ENCODE results near the gene MEI1. TPM values are rescaled to one million over a fixed set of nuclear protein-coding genes. Genes with fewer than 3 reads are reported as not detected.

Gene MEI1
- total and polyA plus RNA-seq, 4 donors, result 0.33 to 1.3 (median 0.72) TPM

- Histone ChIP-seq H3K27ac (ENCODE audit: low read depth in 1 of 2, low read length in 2 of 2) (no peak overlapping the region), H3K9ac (ENCODE audit: low read depth in 1 of 2, low read length in 2 of 2) (no peak overlapping the region), H3K4me1 (ENCODE audit: control insufficient read depth in 4 of 4, insufficient read depth in 4 of 4, low read length in 3 of 4) (peaks cover 8 to 54% (median 31%) of the 10 kb centered on the region in 4 donors), H3K27me3 (ENCODE audit: control insufficient read depth in 4 of 4, insufficient read depth in 4 of 4, low read length in 3 of 4) (no peaks in the 10 kb centered on the region), H3K9me3 (ENCODE audit: control insufficient read depth in 4 of 4, low read length in 3 of 4) (no peaks in the 10 kb centered on the region), H3K36me3 (ENCODE audit: control insufficient read depth in 4 of 4, insufficient read depth in 3 of 4, low read depth in 1 of 4, low read length in 3 of 4) (peaks cover 0 to 14% (median 4%) of the 10 kb centered on the region in 4 donors), H3K4me3 (ENCODE audit: low read depth in 1 of 3, low read length in 3 of 3) (no peak overlapping the region)
- 86% methylated on average over 1 of the region's 1 CpG for WGBS
- TF ChIP-seq, protein P1, sequence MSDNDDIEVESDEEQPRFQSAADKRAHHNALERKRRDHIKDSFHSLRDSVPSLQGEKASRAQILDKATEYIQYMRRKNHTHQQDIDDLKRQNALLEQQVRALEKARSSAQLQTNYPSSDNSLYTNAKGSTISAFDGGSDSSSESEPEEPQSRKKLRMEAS (IDR thresholded peaks at IDR 0.05), result no peak
- TF ChIP-seq JUND (IDR thresholded peaks at IDR 0.05) (no peak), HNF4G (IDR thresholded peaks at IDR 0.05) (no peak)
- no peak for DNase-seq (ENCODE audit: low spot score)
Observed at GRCh38 chr22:41838842-41839618, 139.7 kb downstream of the MEI1 start.

DNA sequence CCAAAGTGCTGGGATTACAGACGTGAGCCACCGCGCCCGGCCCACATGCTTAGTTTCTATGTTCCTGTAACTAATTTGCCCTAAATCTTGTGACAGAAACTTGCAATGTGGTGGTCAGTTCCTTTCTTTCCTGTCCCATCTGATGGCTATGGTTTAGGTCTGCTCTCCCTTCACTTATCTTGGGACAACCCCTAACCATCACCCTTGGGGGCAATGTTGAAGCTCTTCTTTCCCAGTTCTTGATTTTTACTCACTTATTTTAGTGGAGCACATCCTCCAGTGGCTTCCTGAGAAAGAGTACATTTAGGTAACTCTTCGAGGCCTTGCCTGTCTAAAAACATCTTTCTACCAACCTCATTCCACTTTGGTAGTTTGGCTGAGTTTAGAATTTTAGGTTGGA, 140.9 kb downstream of the MEI1 start:
- Histone ChIP-seq H3K9ac (ENCODE audit: low read depth in 1 of 2, low read length in 2 of 2) (no peak overlapping the region), H3K27me3 (ENCODE audit: control insufficient read depth in 4 of 4, insufficient read depth in 4 of 4, low read length in 3 of 4) (no peaks in the 10 kb centered on the region), H3K27ac (ENCODE audit: low read depth in 1 of 2, low read length in 2 of 2) (no peak overlapping the region), H3K9me3 (ENCODE audit: control insufficient read depth in 4 of 4, low read length in 3 of 4) (no peaks in the 10 kb centered on the region), H3K36me3 (ENCODE audit: control insufficient read depth in 4 of 4, insufficient read depth in 3 of 4, low read depth in 1 of 4, low read length in 3 of 4) (peaks cover 0 to 14% (median 4%) of the 10 kb centered on the region in 4 donors), H3K4me1 (ENCODE audit: control insufficient read depth in 4 of 4, insufficient read depth in 4 of 4, low read length in 3 of 4) (peaks cover 11 to 59% (median 38%) of the 10 kb centered on the region in 4 donors), H3K4me3 (ENCODE audit: low read depth in 1 of 3, low read length in 3 of 3) (no peak overlapping the region)
- DNase-seq (ENCODE audit: low spot score), result no peak
- no peak for TF ChIP-seq REST (IDR thresholded peaks at IDR 0.05)
- no peak for TF ChIP-seq FOXA2 (IDR thresholded peaks at IDR 0.05)
- no peak for TF ChIP-seq NR2F2 (IDR thresholded peaks at IDR 0.05)
- TF ChIP-seq JUND (IDR thresholded peaks at IDR 0.05), result no peak
- TF ChIP-seq, protein P1 (IDR thresholded peaks at IDR 0.05), result no peak
- no peak for TF ChIP-seq RAD21 (IDR thresholded peaks at IDR 0.05)
- no peak for TF ChIP-seq FOXA1 (IDR thresholded peaks at IDR 0.05)
- no peak for TF ChIP-seq ZBTB33 (IDR thresholded peaks at IDR 0.05)
- no peak for TF ChIP-seq HNF4A (conservative IDR thresholded peaks at IDR 0.05)
- no peak for TF ChIP-seq GABPA (IDR thresholded peaks at IDR 0.05 in 1 of 2, conservative IDR thresholded peaks at IDR 0.05 in 1 of 2)
- TF ChIP-seq RXRA (IDR thresholded peaks at IDR 0.05), result no peak
- no peak for TF ChIP-seq YY1 (IDR thresholded peaks at IDR 0.05)
- TF ChIP-seq, protein P2, sequence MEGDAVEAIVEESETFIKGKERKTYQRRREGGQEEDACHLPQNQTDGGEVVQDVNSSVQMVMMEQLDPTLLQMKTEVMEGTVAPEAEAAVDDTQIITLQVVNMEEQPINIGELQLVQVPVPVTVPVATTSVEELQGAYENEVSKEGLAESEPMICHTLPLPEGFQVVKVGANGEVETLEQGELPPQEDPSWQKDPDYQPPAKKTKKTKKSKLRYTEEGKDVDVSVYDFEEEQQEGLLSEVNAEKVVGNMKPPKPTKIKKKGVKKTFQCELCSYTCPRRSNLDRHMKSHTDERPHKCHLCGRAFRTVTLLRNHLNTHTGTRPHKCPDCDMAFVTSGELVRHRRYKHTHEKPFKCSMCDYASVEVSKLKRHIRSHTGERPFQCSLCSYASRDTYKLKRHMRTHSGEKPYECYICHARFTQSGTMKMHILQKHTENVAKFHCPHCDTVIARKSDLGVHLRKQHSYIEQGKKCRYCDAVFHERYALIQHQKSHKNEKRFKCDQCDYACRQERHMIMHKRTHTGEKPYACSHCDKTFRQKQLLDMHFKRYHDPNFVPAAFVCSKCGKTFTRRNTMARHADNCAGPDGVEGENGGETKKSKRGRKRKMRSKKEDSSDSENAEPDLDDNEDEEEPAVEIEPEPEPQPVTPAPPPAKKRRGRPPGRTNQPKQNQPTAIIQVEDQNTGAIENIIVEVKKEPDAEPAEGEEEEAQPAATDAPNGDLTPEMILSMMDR (IDR thresholded peaks at IDR 0.05; ENCODE audit: low read depth, low read length, missing input control), result no peak
- WGBS, result 96% methylated on average over 5 of the region's 5 CpGs

All from liver (tissue), 9 donors.